Transverse colon (tissue), 4 donors: ENCODE results near the gene KRT35.

Experiments used
- EP300 ChIP-seq: sonication (generic); formaldehyde crosslinking; IDR thresholded peaks from one replicate; pipeline ENCODE4 v1.6.1; 2017; ENCODE audit warnings: antibody characterized with exemption, low read depth
- POLR2A ChIP-seq: fragments of 450-650 bp; IDR thresholded peaks from one replicate; pipeline ENCODE4 v1.6.1; 2016; ENCODE audit warnings: antibody characterized with exemption, mild to moderate bottlenecking, moderate library complexity
- POLR2AphosphoS5 ChIP-seq, 3 donors: sonication (generic); formaldehyde crosslinking; IDR thresholded peaks; one replicate each; pipeline ENCODE4 v1.6.1; 2016; ENCODE audit warnings: antibody characterized with exemption in 3 of 3
- TF ChIP-seq, protein P1 (sequence below), 5 experiments: fragments of 200-600 bp in 3 of 5; fragments of 450-650 bp in 2 of 5; sonication (generic) in 3 of 5; IDR thresholded peaks; 1 replicate in 2 of 5; 2 replicates in 3 of 5; pipeline ENCODE4 v1.5.1; 2016 to 2017; ENCODE audit warnings: antibody characterized with exemption in 5 of 5, inconsistent platforms in 3 of 5, mild to moderate bottlenecking in 2 of 5, moderate library complexity in 1 of 5

DNA sequence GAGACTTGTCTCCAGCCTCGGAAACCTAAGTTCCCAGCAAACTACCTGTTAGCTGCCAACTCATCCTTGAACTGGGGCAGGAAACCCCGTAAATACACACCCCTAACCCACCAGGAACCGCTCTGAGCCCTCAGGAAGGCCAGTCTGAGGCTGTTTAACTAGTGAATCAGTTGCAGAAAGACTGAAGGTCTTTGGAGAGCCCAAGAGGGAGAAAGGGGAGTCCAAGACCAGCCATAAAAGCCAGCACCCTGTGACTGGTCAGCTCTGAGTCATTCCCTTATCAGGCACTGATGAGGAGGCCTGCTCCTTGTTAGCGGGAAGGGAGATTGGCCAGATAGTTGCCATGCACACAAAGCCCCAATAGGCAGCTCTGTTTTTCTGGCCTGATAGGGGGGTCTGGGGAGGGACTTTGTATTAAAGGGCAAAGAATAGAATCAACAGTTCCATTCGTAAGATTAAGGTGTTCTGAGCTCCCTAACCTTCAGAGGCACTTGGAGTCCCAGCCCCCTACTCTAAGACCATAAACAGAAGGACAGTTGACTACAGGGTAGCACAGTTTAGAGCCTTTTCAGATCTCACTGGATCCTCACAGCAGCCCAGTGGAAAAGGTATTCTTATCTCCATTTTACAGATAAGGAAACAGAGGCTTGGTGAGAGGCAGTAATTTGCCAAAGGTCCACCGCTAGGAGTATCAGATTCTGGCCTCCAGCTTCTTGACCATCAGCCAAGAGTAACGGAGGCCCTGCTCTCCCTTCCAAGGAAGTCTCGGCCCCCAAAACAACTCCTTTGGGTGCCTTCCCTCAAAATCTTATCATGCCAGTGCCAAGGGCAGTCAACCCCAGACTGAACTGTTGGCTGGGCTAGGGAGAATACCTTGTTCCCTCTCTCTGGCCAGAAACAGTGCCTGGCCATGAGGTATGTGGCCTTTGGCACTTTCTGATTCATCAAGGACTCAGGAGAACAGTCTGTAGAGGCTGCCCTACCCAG, 49.4 kb upstream of the KRT35 start:
- TF ChIP-seq, protein P1, sequence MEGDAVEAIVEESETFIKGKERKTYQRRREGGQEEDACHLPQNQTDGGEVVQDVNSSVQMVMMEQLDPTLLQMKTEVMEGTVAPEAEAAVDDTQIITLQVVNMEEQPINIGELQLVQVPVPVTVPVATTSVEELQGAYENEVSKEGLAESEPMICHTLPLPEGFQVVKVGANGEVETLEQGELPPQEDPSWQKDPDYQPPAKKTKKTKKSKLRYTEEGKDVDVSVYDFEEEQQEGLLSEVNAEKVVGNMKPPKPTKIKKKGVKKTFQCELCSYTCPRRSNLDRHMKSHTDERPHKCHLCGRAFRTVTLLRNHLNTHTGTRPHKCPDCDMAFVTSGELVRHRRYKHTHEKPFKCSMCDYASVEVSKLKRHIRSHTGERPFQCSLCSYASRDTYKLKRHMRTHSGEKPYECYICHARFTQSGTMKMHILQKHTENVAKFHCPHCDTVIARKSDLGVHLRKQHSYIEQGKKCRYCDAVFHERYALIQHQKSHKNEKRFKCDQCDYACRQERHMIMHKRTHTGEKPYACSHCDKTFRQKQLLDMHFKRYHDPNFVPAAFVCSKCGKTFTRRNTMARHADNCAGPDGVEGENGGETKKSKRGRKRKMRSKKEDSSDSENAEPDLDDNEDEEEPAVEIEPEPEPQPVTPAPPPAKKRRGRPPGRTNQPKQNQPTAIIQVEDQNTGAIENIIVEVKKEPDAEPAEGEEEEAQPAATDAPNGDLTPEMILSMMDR (IDR thresholded peaks at IDR 0.05): no peak
- TF ChIP-seq POLR2A (peak; percentile 37), POLR2AphosphoS5 (IDR thresholded peaks at IDR 0.05) (peak in 2 of 3 donors; percentile 16 to 60), EP300 (no peak)
